Measurements from ENCODE around the gene ITGB2.

DNA sequence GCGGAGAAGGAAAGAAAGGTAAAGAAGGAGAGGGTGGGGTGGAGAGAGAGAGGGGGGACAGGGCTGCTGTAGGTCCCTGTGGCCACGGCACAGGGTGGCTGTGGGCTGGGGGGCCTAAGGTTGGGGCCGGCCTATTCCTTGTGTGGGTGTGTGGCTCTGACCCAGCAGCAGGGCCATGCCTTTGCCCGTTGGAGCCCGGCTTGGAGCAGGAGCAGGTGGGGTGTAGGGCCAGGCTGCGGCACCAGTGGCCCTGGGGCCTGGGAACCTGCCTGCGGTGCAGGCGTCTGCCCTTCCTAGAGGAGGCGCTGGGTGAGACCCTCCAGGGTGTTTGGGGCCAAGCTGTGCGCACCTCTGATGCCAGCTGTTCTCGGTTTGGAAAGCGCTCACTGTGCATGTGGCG lies 83.2 kb downstream of the ITGB2 start:
- TF ChIP-seq, protein P1, sequence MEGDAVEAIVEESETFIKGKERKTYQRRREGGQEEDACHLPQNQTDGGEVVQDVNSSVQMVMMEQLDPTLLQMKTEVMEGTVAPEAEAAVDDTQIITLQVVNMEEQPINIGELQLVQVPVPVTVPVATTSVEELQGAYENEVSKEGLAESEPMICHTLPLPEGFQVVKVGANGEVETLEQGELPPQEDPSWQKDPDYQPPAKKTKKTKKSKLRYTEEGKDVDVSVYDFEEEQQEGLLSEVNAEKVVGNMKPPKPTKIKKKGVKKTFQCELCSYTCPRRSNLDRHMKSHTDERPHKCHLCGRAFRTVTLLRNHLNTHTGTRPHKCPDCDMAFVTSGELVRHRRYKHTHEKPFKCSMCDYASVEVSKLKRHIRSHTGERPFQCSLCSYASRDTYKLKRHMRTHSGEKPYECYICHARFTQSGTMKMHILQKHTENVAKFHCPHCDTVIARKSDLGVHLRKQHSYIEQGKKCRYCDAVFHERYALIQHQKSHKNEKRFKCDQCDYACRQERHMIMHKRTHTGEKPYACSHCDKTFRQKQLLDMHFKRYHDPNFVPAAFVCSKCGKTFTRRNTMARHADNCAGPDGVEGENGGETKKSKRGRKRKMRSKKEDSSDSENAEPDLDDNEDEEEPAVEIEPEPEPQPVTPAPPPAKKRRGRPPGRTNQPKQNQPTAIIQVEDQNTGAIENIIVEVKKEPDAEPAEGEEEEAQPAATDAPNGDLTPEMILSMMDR (IDR thresholded peaks at IDR 0.05), result no peak
- no peak for TF ChIP-seq POLR2A (IDR thresholded peaks at IDR 0.05)

All from heart left ventricle (tissue), 13 donors.